Measurements from ENCODE around the gene FBXO17.

Gene FBXO17

DNA sequence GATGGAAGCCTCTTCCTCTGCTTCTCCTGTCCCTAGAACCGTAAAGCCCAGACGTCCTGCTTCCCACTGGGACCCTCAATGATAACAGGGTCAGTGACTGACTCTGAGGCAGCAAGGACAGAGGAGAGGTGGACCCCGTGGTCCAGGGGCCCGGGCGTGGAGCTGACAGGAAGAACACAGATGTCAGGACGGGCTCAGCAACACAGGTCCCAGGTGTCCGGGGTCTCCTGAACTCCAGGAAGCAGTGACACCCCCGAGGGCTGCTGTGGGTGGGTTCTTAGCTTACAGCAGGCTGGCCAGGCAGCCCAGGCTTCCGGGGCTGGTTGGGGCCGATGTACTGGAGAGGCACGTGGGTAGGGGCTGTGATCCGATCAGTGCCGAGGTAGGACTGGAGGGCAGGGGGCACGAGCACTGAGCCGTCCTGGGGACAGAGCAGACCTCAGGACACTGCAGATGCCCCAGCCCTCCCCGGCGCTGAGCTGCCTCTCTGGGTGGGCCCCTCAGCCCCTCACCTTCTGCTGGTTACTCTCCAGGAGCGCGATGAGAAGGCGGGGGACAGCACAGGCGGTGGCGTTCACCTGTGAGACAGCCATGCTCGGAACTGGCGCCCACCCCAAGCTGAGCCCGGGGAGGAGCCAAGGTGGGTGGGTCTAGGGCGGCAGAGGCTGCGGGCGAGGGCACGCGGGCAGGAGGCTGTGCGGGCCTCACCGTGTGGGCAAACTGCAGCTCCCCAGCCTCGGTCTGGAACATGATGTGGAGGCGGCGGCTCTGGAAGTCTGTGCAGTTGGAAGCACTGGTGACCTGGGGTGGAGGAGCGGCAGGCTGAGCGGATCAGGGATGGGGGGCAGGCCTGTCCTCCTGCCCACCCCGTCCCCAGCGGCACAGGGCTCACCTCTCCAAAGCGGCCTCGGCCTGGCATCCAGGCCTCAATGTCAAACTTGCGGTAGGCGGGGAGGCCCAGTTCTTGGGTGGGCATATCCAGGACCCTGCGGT lies 59.9 kb downstream of the FBXO17 start:
- no peak for DNase-seq (ENCODE audit: low spot score)

DNA sequence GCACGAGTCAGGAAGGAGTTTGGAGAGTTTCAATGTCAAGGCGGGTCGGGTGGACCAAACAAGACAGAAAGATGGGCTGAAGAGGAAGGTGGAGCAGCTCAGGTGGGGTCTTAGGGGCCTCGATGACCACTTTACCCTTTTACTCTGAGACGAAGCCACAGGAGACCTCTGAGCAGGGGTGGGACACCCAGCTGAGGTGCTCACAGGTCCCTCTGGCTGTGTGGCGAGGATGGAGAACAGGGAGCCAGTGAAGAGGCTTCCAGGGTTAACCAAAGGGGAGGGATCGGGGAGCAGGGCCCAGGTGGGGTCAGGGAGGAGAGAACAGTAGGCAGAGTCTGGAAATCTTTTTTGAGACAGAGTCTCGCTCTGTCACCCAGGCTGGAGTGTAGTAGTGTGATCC lies 61.6 kb downstream of the FBXO17 start:
- no peak for DNase-seq (ENCODE audit: low spot score)

DNA sequence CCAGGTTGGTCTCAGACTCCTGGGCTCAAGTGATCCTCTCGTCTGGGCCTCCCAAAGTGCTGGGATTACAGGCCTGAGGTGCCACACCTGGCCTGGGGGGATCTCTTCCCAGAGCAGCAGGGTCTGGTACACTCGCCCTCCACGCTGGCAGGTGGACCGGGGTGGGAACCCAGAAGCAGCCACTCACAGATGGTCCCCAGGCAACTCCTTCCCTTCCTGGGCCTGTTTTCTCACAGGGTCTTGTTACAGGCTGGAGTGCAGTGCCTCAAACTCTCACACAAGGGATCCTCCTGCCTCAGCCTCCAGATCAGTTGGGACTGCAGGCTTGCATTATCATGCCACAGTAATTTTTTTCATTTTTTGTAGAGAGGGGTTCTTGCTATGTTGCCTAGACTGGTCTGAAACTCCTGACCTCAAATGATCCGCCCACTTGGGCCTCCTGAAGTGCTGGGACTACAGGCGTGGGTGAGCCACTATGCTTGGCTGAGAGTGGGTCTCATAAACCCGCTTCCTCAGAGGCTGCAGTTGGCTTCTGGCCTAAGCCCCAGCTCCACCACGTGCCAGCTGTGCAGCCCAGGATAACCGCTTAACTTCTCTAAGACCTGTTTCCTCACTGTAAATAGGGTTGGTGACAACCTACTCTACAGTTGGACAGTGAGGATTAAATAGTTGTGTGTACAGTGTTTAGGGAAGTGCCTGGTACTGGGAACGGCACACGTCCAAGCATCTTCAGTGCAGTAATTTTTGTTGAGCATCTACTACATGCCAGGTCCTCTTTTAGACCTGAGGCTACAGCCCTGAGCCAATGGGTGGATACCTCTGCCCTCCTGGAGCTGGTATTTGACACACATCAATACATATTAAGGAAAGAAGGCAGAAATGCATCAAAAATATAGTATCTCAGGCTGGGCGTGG lies 62.7 kb downstream of the FBXO17 start:
- DNase-seq (ENCODE audit: low spot score) = no peak

DNA sequence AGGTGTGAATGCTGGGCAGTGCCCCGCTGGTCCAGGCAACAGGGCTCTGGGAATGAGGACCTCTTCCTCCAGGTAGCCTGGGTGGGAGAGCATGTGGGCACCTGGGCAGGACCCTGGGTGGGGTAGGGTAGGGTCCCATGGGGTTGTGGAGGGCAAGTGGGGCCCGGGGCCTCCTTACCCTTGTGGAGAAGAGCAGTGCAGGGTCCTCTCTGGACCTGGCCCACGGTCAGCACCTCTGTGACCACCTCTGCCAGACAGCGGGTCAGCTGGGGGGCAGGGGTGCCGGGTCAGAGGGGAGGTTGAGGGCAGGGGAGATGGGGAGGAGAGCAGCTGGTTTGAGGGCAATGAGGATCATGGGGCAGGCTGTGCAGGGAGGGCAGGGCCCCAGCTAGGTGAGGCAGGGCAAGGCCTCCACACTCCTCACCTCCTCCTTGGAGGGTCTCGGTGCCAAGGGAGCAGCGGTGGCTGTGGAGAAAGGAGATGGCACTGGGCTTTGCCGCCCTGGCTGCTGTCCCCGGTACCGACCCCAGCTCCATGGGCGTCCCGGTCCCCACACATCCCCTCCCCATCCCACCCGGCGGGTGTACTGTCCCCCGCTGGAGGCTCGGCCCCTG lies 64.0 kb downstream of the FBXO17 start:
- DNase-seq (ENCODE audit: low spot score) = no peak

DNA sequence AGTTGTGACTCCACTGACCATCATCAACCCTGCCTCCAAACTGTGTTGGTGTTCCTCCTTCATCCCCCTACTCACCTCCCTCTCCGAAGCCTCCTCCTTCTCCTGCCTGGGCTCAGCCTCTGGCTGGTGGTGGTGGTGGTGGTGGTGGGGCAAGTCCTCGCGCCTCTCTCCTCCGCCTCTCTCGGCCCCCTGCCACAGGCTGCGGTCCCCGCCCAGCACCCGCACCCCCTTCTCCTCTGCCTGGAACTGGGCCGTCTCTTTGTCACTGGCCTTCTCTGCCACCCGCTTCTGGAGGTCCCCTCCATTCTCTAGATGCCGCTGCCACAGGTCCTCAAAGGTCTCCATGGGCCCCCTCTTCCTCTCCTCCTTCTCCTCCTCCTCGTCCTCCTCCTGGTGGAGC lies 65.1 kb downstream of the FBXO17 start:
- DNase-seq (ENCODE audit: low spot score) = no peak

DNA sequence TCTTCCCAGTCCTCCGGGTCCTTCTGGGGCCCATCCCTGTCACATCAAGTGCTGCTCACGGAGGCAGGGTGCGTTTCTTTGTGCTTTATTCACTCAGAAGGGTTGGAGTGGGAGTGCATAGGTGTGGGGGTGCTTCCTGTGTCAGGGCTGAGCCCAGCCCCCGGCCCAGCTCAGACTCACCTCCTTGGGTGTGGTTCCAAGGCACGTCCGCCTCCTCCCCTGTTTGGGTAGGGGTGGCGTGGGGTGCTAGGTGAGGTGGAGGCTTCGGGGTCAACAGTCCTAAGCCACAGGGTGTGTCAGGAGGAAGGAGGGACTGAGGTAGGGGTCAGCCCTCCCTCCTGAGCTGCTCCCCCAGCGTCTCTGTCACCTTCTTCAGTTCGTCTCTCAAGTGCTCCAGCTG lies 66.6 kb downstream of the FBXO17 start:
- DNase-seq (ENCODE audit: low spot score) = no peak

DNA sequence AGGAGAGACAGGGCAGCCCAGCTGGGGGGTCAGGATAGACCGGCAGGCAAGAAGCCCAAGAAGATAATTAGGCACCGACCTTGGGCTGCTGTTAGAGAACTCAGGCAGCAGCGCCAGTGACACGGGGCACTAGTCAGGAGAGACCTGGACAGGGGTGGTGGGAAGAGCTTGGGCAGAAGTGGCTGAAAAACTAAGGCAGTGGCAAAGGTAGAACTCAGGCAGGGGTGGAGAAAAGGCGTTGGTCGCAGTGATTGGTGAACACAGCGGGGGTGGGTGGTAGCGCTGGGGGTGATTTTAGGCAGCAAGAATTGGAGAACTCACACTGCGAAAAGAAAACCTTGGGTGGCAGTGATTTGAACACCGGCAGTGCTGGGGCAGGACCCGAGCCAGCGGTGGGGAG lies 67.9 kb downstream of the FBXO17 start:
- no peak for DNase-seq (ENCODE audit: low spot score)

DNA sequence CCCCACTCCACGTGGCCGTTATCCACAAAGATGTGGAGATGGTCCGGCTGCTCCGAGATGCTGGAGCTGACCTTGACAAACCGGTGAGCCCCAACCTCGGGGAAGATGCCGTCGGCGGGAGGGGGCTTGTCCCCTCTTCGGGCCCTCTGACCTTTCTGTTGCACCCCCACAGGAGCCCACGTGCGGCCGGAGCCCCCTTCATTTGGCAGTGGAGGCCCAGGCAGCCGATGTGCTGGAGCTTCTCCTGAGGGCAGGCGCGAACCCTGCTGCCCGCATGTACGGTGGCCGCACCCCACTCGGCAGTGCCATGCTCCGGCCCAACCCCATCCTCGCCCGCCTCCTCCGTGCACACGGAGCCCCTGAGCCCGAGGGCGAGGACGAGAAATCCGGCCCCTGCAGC lies 68.3 kb downstream of the FBXO17 start:
- no peak for DNase-seq (ENCODE audit: low spot score)

DNA sequence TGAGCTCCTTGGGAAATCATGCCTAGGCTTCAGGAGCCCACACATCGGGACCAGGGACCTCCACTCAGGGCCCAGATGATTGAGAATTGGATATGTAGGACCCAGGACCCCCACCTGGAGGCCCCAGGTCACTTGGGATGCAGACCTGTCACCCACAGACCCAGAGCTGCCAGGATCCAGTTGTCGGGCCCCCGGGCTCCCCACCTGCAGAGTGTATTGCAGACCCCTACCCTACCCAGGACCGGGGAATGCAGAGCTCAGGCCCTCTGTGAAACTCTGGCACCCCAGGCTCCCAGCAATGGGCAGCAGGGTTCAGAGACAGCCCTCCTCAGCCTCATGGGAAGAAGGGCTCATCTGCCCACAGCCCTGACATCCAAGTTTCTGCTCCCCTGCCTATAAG lies 69.9 kb downstream of the FBXO17 start:
- DNase-seq (ENCODE audit: low spot score) = no peak

DNA sequence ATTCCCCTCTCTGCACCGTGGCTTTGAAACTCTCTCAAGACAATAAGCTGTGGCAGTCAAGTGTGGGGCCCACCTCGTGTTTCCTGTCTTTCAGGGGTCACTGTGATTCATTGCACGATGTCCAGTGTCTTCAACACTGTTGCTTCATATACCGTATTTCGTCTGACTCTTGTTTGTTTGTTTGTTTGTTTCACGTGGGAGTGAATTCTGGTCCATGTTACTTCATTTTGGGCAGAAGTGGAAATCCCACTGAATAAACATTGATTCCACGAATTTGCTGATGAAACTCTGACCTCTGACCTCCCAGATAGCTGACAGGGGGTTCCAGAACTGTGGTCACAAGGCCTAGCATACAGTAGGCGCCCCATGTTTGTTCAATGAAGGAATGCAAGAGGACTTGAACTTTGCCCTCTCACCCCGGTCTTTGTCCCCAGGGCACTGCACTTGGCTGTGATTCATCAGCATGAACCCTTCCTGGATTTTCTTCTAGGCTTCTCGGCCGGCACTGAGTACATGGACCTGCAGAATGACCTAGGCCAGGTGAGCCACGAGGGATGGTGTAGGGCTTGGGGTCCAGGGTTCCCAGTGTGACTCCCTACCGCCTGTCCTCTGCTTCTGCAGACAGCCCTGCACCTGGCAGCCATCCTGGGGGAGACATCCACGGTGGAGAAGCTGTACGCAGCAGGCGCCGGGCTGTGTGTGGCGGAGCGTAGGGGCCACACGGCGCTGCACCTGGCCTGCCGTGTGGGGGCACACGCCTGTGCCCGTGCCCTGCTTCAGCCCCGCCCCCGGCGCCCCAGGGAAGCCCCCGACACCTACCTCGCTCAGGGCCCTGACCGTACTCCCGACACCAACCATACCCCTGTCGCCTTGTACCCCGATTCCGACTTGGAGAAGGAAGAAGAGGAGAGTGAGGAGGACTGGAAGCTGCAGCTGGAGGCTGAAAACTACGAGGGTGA lies 70.7 kb downstream of the FBXO17 start:
- DNase-seq (ENCODE audit: low spot score) = no peak

DNA sequence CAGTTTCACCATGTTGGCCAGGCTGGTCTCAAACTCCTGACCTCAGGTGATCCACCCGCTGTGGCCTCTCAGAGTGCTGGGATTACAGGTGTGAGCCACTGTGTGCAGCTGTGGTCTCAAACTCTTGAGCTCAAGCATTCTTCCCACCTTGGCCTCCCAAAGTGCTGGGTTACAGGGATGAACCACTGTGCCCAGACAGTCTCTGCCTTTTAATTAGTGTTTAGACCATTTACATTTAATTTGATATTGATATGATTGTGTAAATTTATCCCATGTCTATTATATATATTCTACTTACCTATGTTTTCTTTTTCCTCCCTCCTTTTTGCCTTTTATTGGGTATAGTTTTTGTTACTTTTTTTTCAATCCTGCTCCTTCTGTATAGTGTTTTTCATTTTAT lies 73.9 kb downstream of the FBXO17 start:
- no peak for DNase-seq (ENCODE audit: low spot score)

DNA sequence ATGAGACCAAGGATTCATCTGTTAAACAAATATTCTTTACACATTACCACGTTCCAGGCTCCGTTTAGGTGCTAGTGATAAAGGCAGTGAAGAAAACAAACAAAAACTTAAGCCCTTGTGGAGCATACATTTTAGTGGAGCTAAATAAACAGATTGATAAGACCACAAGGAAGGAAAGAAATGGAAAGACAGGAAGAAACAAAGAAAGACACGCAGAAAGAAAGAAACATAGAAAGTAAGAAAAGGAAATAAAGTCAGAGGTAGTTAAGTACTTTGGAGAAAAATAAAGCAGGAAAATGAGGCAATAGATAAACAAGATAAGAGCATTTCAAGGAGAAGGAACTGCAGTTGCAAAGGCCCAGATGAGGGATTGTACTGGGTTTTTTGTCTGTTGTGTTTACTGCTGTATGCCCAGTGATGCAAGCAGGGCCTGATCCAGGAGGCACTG lies 74.8 kb downstream of the FBXO17 start:
- no peak for DNase-seq (ENCODE audit: low spot score)

DNA sequence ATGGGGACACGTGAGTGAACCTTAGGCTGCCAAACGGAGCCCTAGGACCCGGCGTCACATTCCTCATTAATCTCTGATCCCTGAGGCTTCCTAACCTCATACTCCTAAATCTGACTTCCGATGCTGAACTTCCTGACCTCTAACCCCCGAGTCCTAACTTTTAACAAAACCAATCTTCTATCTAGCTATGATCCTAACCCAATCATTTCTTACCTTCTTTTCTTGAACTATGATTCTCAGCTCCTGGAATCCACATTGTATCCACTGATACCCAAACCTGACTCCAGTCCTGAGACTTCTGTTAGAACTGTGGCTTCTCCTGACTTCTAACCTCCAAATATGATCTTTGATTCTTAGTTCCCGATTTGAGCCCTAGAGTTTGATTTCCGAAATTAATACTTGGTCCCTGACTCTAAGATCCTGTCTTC lies 75.3 kb downstream of the FBXO17 start:
- peak; percentile 69 for DNase-seq (ENCODE audit: low spot score)

DNA sequence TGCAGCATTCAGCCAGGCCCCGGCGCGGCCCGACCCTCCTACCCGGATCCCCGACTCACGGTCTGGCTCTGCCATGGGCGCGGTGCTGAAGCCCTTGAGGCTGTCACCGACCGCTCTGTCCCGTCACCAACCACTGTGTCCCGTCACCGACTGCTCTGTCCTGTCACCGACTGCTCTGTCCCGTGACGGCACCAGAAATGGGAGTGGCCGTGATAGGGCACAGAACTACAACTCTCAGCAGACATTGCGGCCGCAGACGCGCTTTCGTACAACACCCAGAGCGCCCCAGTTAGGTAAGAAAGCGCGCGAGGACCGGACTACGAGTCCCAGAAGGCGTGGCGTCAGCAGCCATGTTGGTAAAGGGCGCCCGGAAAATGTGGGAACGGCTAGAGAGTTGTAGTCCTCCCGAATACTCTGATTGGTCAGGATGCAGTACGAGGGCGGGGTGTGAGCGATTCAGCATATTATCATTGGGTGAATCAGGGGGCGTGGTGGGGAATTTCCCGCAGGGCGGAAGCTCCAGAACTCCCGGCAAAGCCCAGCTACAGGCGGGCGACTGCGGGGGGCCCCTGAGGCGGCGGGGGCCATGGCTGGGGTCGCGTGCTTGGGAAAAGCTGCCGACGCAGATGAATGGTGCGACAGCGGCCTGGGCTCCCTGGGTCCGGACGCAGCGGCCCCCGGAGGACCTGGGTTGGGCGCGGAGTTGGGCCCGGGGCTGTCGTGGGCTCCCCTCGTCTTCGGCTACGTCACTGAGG lies 75.9 kb downstream of the FBXO17 start, which contains the start of the genes NFKBIB and SIRT2:
TSS of gene NFKBIB (plus strand) at position 523 of the 755 bp plus-strand sequence. CDS start at position 587, 64 bp downstream.
TSS of gene SIRT2 (minus strand) at position 172 of the 755 bp plus-strand sequence. CDS start at position 75, 97 bp downstream.
- peak; percentile 100 for DNase-seq (ENCODE audit: low spot score)

DNA sequence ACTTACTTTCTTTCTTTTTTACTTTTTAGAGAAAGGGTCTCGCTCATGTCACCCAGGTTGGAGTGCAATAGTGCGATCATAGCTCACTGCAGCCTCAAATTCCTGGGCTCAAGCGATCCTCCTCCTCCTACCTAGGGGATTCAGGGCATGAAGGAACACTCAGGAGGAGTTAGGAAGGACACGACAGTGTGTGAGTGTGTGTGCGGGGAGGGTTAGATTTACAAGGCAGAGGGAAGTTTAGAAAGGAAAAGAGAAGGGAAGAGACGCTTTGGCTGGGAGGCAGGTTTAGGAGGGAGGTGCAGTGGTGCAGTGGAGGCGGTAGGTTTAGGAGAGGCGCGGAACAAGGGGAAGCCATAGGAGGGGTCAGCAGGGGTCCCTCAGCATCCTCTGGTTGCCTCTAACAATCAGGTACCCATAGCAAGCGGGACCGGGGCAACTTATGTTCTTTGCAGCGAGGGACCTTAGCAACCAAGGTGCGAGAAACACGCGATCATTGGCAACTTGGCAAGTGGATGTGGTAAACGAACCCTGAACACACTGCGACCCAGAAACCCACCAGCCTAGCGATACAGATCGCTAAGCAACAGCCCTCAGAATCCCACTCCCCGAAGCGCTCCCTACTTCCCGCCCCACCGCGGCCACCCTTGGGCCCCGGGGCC lies 76.6 kb downstream of the FBXO17 start:
- no peak for DNase-seq (ENCODE audit: low spot score)

DNA sequence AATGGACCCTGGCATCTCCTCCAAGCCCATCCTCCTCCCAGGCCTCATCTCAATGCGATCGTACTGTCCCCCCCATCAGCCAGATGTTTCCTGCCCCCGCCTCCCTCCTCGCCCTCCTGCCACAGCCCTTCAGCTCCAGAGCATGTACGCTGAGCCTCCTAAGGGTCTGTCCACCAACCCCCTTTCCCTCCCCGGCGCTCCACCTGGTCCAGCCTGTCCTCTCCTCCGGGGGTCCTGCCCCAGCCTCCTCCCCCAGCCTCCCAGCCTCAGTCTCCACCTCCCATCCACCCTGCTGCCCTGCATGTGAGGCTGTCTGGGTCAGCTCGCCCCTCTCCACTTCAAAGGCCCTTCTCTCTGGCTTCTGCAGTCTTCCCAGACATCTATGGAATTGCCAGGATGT lies 80.6 kb downstream of the FBXO17 start:
- DNase-seq (ENCODE audit: low spot score) = no peak

DNA sequence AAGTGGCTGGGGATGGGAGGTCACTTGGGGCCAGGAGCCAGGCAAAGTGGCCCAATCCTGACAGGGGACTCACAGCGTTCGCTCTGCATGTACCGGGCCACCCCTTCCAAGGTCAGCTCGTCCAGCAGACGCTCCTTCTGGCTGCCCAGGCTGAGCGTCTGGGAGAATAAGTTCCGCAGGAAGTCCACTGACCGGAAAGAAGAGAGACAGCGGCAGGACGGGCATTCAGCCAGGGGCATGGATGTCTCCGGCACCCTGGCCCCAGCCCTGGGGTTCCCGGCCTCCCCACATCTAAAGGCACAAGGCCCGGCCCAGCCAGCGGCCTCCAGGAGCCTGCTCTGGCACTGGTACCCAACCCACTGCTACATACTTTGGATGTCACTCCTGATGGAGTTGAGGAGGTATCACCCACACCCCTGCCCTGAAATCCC lies 82.2 kb downstream of the FBXO17 start:
- no peak for DNase-seq (ENCODE audit: low spot score)

DNA sequence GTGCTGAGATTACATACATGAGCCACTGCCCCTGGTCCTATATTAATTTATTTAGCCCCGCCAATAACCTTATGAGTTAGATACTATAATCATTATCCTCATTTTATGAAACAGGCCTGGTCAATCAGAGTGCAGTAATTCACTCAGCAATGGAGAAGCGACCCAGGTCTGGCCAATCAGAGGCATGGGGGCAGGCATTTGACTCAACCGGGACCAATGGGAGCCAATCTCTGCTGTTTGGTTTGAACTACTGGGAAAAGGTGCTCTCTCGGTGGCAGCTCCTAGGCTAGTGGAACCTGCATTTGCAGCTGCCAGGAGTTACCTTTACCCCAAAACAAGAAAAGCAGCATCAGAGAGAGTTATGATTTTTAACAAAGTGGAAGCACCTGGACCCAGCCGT lies 82.7 kb downstream of the FBXO17 start:
- DNase-seq (ENCODE audit: low spot score) = no peak

DNA sequence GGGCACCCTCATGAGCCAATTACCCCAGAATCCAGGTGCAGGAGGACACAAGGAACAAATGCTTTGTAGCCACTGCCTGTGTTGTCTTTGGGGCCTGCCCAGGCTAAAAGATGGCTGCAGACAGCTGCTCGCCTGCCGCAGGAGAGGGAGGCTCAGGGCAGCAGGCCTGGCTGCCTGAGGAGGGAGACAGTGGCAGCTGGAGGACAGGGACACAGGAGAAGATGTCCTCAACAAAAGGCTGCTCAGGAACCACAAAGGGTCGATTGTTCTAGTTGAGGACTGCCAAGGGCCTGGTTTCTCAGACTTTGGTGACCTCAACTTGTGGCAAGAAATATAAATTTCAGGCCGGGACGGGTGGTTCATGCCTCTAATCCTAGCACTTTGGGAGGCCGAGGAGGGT lies 83.8 kb downstream of the FBXO17 start:
- DNase-seq (ENCODE audit: low spot score) = no peak
